Esophagus muscularis mucosa (tissue), 4 donors: Measurements from ENCODE around the gene MAU2. TPM values are rescaled to one million over a fixed set of nuclear protein-coding genes. Genes with fewer than 3 reads are reported as not detected.

Source experiments
- DNase-seq: peaks from one replicate; pipeline ENCODE4 v3.0.0-alpha.2; 2017; ENCODE audit errors: extremely low spot score
- H3K27ac ChIP-seq, 4 donors: fragments of 200-600 bp; sonication (generic); replicated peaks in 1 of 4; 1 replicate in 3 of 4; 2 replicates in 1 of 4; pipeline ENCODE4 v1.5.1; 2016 to 2019; ENCODE audit warnings: mild to moderate bottlenecking in 1 of 4
- H3K27me3 ChIP-seq, 4 donors: fragments of 200-600 bp; sonication (generic); one replicate each; pipeline versions ENCODE4 v1.5.1 to v1.6.0; 2016 to 2019
- H3K36me3 ChIP-seq, 4 donors: fragments of 200-600 bp; sonication (generic); one replicate each; pipeline ENCODE4 v1.5.1; 2016 to 2019
- H3K4me1 ChIP-seq, 4 donors: fragments of 200-600 bp; sonication (generic); one replicate each; pipeline ENCODE4 v1.5.1; 2016 to 2019
- H3K4me3 ChIP-seq, 4 donors: fragments of 200-600 bp; sonication (generic); 1 replicate in 2 of 4; 2 replicates in 2 of 4; pipeline ENCODE4 v1.5.1; 2016 to 2019; ENCODE audit warnings: mild to moderate bottlenecking in 4 of 4, moderate library complexity in 1 of 4
- H3K9me3 ChIP-seq, 4 donors: fragments of 200-600 bp; sonication (generic); 1 replicate in 3 of 4; 2 replicates in 1 of 4; pipeline ENCODE4 v1.5.1; 2016 to 2019
- CTCF ChIP-seq, 3 experiments: fragments of 200-600 bp in 2 of 3; fragments of 450-650 bp in 1 of 3; sonication (generic) in 2 of 3; IDR thresholded peaks; one replicate each; pipeline ENCODE4 v1.5.1; 2017 to 2019; ENCODE audit warnings: antibody characterized with exemption in 3 of 3, mild to moderate bottlenecking in 2 of 3, moderate library complexity in 1 of 3
- EP300 ChIP-seq: sonication (generic); formaldehyde crosslinking; IDR thresholded peaks from one replicate; pipeline ENCODE4 v1.6.1; 2017; ENCODE audit warnings: antibody characterized with exemption
- POLR2A ChIP-seq: fragments of 450-650 bp; IDR thresholded peaks from one replicate; pipeline ENCODE4 v1.6.1; 2017; ENCODE audit warnings: antibody characterized with exemption, moderate library complexity, mild to moderate bottlenecking, low read depth
- POLR2AphosphoS5 ChIP-seq, 2 donors: sonication (generic); formaldehyde crosslinking; IDR thresholded peaks; one replicate each; pipeline ENCODE4 v1.6.1; 2017; ENCODE audit warnings: antibody characterized with exemption in 2 of 2
- whole genome bisulfite sequencing: methylation state at CpG from one replicate; pipeline ENCODE4 v1.1.5; 2018; 5-methylcytosine and 5-hydroxymethylcytosine counted together
- intact Hi-C: fragments of 100-400 bp; cut with DNase I; formaldehyde crosslinking; loops from one replicate; pipeline ENCODE4 v1.15.1; 2023
- total RNA-seq, 4 donors: library from RNA; depleted of rRNA; stranded (reverse); fragments of >200 nt; gene quantifications; one replicate each; pipeline versions ENCODE4 v1.1.0 to v1.2.1, GENCODE V29; 2016

MAU2 gene
- total RNA-seq, 4 donors from 2014 or later, result 27.4 to 47.8 (median 37.6) TPM

GRCh38 chr19:19405971-19406877 is 85.6 kb downstream of the MAU2 start:
- no peak for TF ChIP-seq CTCF (IDR thresholded peaks at IDR 0.05)
- no peak for TF ChIP-seq POLR2A
- no peak for TF ChIP-seq POLR2AphosphoS5 (IDR thresholded peaks at IDR 0.05)
- no peak for TF ChIP-seq EP300

GRCh38 chr19:19406878-19407632 is 86.4 kb downstream of the MAU2 start:
- Histone ChIP-seq H3K27ac (peak overlapping the region; percentile 83 to 91 (median 86)), H3K36me3 (peaks cover 0 to 5% (median 0%) of the 10 kb centered on the region in 4 donors), H3K4me1 (peaks cover 52 to 76% (median 71%) of the 10 kb centered on the region in 4 donors), H3K9me3 (no peaks in the 10 kb centered on the region), H3K4me3 (peak overlapping the region; percentile 76 to 98 (median 92)), H3K27me3 (no peaks in the 10 kb centered on the region)
- intact Hi-C loops, result loop anchor here (5.0 kb wide), 1 partner anchor 40 kb away; no protein-coding TSS in a partner anchor
- WGBS, result 18% methylated on average over 10 of the region's 12 CpGs
- TF ChIP-seq POLR2A, result no peak
- no peak for TF ChIP-seq POLR2AphosphoS5 (IDR thresholded peaks at IDR 0.05)
- TF ChIP-seq CTCF (IDR thresholded peaks at IDR 0.05), result peak; percentile 31 to 47 (median 33)
- no peak for TF ChIP-seq EP300
- DNase-seq, result no peak

More at GRCh38 chr19:19405971-19406877, 85.6 kb downstream of the MAU2 start:
- no peaks in the 10 kb centered on the region for H3K27me3 ChIP-seq
- H3K9me3 ChIP-seq, result no peaks in the 10 kb centered on the region
- no peaks in the 10 kb centered on the region for H3K36me3 ChIP-seq
- H3K4me3 ChIP-seq, result peak overlapping the region; percentile 76 to 98 (median 92)
- DNase-seq, result no peak
- H3K4me1 ChIP-seq, result peaks cover 50 to 72% (median 69%) of the 10 kb centered on the region in 4 donors
- intact Hi-C loops, result loop anchor here (5.0 kb wide), 1 partner anchor 39 kb away; no protein-coding TSS in a partner anchor
- peak overlapping the region; percentile 83 to 91 (median 86) for H3K27ac ChIP-seq
- WGBS, result under 1% methylated on average over 14 of the region's 87 CpGs

- intact Hi-C loops, result loop anchor here (5.0 kb wide), 1 partner anchor 40 kb away; no protein-coding TSS in a partner anchor
- Histone ChIP-seq H3K4me1 (peaks cover 52 to 76% (median 71%) of the 10 kb centered on the region in 4 donors), H3K9me3 (no peaks in the 10 kb centered on the region), H3K27ac (peak overlapping the region in 2 of 4 donors; percentile 83 to 91), H3K4me3 (peak overlapping the region; percentile 76 to 98 (median 92)), H3K36me3 (peaks cover 0 to 5% (median 0%) of the 10 kb centered on the region in 4 donors), H3K27me3 (no peaks in the 10 kb centered on the region)
- no peak for DNase-seq
- WGBS, result 70% methylated on average over 4 of the region's 4 CpGs
- TF ChIP-seq EP300, result no peak
- TF ChIP-seq CTCF (IDR thresholded peaks at IDR 0.05), result no peak
- TF ChIP-seq POLR2A, result no peak
- no peak for TF ChIP-seq POLR2AphosphoS5 (IDR thresholded peaks at IDR 0.05)
Measured at GRCh38 chr19:19407633-19407930, 87.0 kb downstream of the MAU2 start.

Other genes starting within 250 kb of the MAU2 start
- 10 to 100 TPM; 12.0 to 26.8 (median 16.9) TPM for gene TMEM161A, start 182.4 kb upstream of the MAU2 start, total RNA-seq
- gene MEF2B, start 150.6 kb upstream of the MAU2 start, total RNA-seq, result not detected
- 10 to 100 TPM; 10.8 to 16.1 (median 12.5) TPM for gene BORCS8, start 128.7 kb upstream of the MAU2 start, total RNA-seq
- 10 to 100 TPM; 34.8 to 49.2 (median 38.2) TPM for gene RFXANK, start 128.6 kb upstream of the MAU2 start, total RNA-seq
- gene NR2C2AP, start 117.4 kb upstream of the MAU2 start, total RNA-seq, result 10 to 100 TPM in 3 of 4 donors, 1 to 10 TPM in 1; 10.0 to 18.0 (median 16.5) TPM
- under 1 TPM in 1 of 4 donors, not detected in 3; 0.17 TPM for gene NCAN, start 108.9 kb upstream of the MAU2 start, total RNA-seq
- gene TM6SF2, start 47.5 kb upstream of the MAU2 start, total RNA-seq, result under 1 TPM in 3 of 4 donors, not detected in 1; 0.40 to 0.50 (median 0.45) TPM
- gene SUGP1, start 320 bp upstream of the MAU2 start, total RNA-seq, result 10 to 100 TPM; 26.0 to 43.8 (median 30.8) TPM
- 10 to 100 TPM; 34.9 to 60.5 (median 42.5) TPM for gene GATAD2A, start 84.8 kb downstream of the MAU2 start, total RNA-seq
- gene TSSK6, start 194.7 kb downstream of the MAU2 start, total RNA-seq, result 1 to 10 TPM in 3 of 4 donors, under 1 TPM in 1; 0.33 to 3.7 (median 1.5) TPM
- 100 to 1,000 TPM in 2 of 4 donors, 10 to 100 TPM in 2; 75.0 to 186 (median 141) TPM for gene NDUFA13, start 195.4 kb downstream of the MAU2 start, total RNA-seq
- 1 to 10 TPM; 1.2 to 3.3 (median 2.8) TPM for gene YJEFN3, start 208.1 kb downstream of the MAU2 start, total RNA-seq
- gene CILP2, start 217.4 kb downstream of the MAU2 start, total RNA-seq, result under 1 TPM; 0.13 to 0.52 (median 0.29) TPM